Measurements from ENCODE around the gene SULT4A1.
A peak's percentile ranks its signal among the peaks of the same experiment; 100 is the strongest.

Gene SULT4A1

DNA sequence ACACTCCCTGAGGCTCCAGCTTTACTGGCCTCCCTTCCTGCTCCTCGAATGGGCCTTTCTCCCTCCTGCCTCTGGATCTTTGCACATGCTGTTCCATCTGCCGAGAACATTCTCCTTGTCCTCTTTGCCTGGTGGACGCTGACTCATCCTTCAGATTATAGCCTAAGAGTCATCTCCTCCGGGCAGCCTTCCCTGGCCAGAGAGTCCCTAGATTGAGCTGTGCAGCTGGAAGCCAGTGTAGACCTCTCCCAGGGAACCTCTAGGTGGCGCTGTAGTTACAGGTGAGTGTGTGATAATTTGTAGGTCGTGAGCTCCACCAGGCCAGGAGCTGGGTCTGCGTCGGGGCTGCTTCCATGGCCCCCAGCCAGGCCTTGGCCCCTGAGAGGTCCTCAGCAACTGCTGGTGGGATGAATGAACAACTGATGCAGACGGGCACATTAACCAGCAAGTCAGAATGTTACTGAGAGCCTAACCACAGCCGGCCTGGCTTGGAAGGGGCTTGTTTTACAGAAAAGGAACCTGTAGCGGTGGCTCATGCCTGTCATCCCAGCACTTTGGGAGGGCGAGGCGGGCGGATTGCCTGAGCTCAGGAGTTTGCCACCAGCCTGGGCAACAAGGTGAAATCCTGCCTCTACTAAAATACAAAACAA is 20.8 kb upstream of the SULT4A1 start:
- DNase-seq (ENCODE audit: low read depth, low spot score): peak; percentile 2
- H3K36me3 ChIP-seq (ENCODE audit: insufficient read depth, low read length): no peaks in the 10 kb centered on the region
- H3K9me3 ChIP-seq (ENCODE audit: low read depth, low read length): no peaks in the 10 kb centered on the region
- H3K27ac ChIP-seq: no peak overlapping the region
- no peak overlapping the region for H3K4me3 ChIP-seq
- TF ChIP-seq POLR2AphosphoS5 (IDR thresholded peaks at IDR 0.05; ENCODE audit: borderline replicate concordance, low read depth, low read length) (no peak), FOXP2 (optimal IDR thresholded peaks at IDR 0.05; ENCODE audit: control extremely low read depth, extremely low read length, insufficient read depth) (no peak), EZH2 (IDR thresholded peaks at IDR 0.05) (no peak)
- no peak overlapping the region for H3K9ac ChIP-seq (ENCODE audit: insufficient read length)

DNA sequence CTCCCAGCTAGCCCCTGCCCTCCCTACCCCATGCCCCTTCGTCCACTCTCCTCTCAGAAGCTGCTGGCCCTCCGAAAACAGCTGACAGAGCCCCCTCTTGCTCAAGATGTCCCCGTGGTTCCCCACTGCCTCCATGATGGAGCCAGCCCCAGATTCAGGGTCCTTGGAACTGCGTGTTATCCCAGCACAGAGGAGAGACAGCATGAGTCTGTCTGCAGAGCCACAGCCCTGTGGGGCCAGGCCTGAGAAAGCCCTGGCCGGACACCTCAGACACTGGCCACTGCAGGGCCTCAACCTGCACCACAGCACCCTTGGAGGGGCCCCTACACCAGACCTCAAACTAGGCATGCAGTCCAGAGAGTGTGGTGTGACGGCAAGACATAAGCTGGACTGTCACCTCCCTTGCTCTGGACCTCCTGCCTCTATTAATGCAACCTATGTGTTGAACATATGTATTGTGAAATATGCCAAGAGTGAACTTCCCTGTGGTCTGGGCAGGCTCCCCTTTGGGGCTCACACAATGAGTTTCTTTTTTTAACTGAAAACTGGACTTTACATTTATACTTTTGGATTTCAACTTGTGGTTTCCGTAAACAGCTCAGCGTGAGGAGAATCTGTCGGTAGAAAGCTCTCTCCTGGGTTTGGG is 19.9 kb upstream of the SULT4A1 start:
- no peak for DNase-seq (ENCODE audit: low read depth, low spot score)
- no peak for TF ChIP-seq FOXP2 (optimal IDR thresholded peaks at IDR 0.05; ENCODE audit: control extremely low read depth, extremely low read length, insufficient read depth)
- Histone ChIP-seq H3K9me3 (ENCODE audit: low read depth, low read length) (no peaks in the 10 kb centered on the region), H3K27ac (no peak overlapping the region), H3K4me3 (no peak overlapping the region), H3K9ac (ENCODE audit: insufficient read length) (no peak overlapping the region), H3K36me3 (ENCODE audit: insufficient read depth, low read length) (no peaks in the 10 kb centered on the region)

DNA sequence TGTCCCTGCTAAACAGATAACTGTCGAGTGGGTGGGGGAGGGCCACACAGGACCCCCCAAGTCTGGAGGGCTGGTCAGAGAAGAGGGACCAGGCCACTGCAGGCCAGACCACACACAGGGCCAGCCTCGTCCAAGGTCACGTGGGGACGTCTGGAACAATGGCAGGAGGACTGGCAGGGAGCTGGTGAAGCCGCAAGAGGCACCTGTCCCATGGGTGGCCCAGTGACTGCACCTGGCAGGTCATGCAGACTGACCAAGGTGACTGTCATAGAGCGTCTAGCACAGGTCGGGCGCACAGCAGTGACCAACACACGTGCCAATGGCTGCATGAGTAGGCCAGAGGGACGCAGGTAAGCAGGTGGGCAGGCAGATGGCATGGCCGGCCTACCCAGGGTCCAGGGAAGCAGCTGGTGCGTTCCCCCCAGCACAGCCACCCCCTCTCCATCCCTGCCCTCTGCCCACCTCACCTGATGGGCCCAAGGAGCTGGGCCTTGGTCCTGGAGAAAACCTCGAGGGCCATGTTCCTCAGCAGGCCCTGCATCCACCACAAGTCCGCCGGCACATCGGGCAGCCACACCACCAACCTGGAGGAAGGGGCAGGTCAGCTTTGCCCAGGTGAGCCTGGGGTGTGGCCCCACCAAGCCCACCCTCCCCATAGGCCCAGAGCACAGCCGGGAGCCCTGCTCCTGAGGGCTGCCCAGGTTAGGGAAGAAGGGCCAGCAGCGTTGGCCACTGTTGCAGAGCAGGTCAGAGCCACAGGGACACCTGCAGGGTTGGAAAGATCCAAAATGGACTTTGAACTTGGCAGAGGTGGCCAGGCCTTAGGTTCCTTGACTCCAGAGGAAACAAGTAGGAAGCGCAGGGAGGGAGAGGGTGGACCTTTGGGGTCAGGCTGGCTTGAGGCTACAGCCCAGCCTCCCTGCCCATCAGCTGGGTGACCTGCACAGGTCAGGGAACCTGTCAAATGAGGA is 19.1 kb upstream of the SULT4A1 start:
- no peaks in the 10 kb centered on the region for H3K36me3 ChIP-seq (ENCODE audit: insufficient read depth, low read length)
- TF ChIP-seq FOXP2 (optimal IDR thresholded peaks at IDR 0.05; ENCODE audit: control extremely low read depth, extremely low read length, insufficient read depth): no peak
- no peak for TF ChIP-seq POLR2AphosphoS5 (IDR thresholded peaks at IDR 0.05; ENCODE audit: borderline replicate concordance, low read depth, low read length)
- TF ChIP-seq EZH2 (IDR thresholded peaks at IDR 0.05): no peak
- H3K9me3 ChIP-seq (ENCODE audit: low read depth, low read length): no peaks in the 10 kb centered on the region
- no peak for DNase-seq (ENCODE audit: low read depth, low spot score)
- H3K4me3 ChIP-seq: no peak overlapping the region
- H3K27ac ChIP-seq: no peak overlapping the region
- no peak overlapping the region for H3K9ac ChIP-seq (ENCODE audit: insufficient read length)

DNA sequence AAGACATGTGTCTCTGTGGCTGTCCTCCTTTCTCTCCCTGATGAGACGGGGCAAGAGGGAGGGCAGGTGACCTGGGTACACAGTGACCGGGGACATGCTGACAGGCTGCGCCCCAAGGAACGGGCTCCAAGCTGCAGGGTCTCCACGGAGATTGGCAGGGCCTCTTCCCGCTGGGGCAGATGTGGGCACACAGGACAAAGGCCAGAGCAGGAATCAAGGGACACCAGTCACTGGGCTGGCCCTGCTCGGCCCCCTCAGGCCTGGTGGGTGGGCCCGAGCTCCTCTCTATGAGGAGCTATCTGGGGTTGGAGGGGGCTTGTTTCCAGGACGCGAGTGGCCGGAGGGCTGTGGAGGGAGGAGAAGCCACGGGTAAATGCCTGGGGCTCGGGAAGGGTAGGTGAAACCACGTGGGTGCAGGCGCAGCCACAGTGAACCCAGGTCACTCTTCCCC is 18.3 kb upstream of the SULT4A1 start:
- Histone ChIP-seq H3K36me3 (ENCODE audit: insufficient read depth, low read length) (no peaks in the 10 kb centered on the region), H3K9me3 (ENCODE audit: low read depth, low read length) (no peaks in the 10 kb centered on the region), H3K4me3 (no peak overlapping the region), H3K9ac (ENCODE audit: insufficient read length) (no peak overlapping the region), H3K27ac (no peak overlapping the region)
- no peak for DNase-seq (ENCODE audit: low read depth, low spot score)
- TF ChIP-seq FOXP2 (optimal IDR thresholded peaks at IDR 0.05; ENCODE audit: control extremely low read depth, extremely low read length, insufficient read depth): no peak
- no peak for TF ChIP-seq POLR2AphosphoS5 (IDR thresholded peaks at IDR 0.05; ENCODE audit: borderline replicate concordance, low read depth, low read length)
- no peak for TF ChIP-seq EZH2 (IDR thresholded peaks at IDR 0.05)

DNA sequence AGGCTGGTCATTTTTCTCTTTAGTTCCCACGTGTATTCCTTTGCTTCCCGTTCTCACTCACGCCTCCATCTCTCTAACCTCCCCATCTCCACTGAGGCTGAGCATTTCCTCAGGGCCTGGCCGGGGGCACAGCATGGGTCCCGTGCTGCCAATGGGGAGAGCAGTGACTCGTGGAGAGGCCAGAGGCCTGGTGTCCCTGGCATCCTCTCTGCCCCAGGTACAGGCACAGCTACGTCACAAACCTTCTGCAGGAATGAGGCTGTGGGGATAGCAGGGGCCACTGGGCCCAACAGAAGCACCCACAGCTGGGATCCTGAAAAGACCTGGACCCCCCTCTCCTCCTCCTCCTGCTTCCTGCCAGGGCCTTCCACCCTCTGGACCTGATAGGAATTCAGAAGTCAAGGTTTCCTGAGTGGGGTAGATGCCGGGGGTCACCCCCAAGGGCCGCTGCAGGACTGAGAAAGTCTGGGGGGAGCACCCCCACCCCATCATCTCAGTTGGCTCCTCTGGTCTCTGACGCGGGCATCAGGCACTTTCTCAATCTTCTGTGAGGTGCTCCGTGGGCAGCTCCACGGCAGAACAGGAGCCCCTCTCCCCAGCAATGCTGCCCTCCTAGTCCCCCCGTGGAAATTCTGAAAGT is 17.7 kb upstream of the SULT4A1 start:
- H3K9me3 ChIP-seq (ENCODE audit: low read depth, low read length): no peaks in the 10 kb centered on the region
- H3K4me3 ChIP-seq: no peak overlapping the region
- H3K36me3 ChIP-seq (ENCODE audit: insufficient read depth, low read length): no peaks in the 10 kb centered on the region
- no peak for TF ChIP-seq FOXP2 (optimal IDR thresholded peaks at IDR 0.05; ENCODE audit: control extremely low read depth, extremely low read length, insufficient read depth)
- TF ChIP-seq POLR2AphosphoS5 (IDR thresholded peaks at IDR 0.05; ENCODE audit: borderline replicate concordance, low read depth, low read length): no peak
- no peak for TF ChIP-seq EZH2 (IDR thresholded peaks at IDR 0.05)
- no peak for DNase-seq (ENCODE audit: low read depth, low spot score)
- H3K27ac ChIP-seq: no peak overlapping the region
- no peak overlapping the region for H3K9ac ChIP-seq (ENCODE audit: insufficient read length)

DNA sequence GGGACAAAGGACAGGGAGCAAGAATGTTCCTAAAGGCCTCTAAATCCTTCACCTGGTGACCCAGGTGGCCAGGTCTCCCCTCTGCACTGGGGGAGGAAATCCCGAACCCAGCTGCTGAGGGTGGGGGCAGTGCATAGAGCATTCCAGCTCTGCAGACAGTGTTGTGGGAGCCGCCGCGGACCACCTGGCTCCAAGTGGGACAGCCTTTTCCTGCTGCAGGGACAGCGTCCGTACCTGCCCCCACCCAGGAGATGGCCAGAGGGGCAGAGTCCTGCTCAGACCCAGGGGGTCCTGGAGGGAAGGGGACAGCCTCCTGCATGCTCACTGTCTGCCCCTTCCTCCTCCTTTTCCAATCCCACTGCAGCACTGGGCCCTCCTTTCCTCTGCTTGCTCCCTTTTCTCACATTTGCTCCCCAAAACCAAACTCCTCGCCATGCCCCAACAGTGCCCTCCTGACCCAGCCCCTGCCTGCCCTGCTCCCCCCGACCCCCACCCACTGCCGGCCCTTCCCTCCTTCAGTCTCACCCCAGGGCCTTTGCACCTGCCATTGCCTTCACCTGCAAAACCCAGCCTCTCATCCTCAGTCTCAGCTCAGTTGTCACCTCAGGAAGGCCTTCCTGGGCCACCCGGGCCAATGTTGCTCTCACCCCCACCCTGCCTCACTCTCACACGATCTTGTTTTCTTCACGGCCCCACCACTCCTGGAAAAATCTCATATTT is 16.7 kb upstream of the SULT4A1 start:
- TF ChIP-seq EZH2 (IDR thresholded peaks at IDR 0.05) (no peak), FOXP2 (optimal IDR thresholded peaks at IDR 0.05; ENCODE audit: control extremely low read depth, extremely low read length, insufficient read depth) (no peak), POLR2AphosphoS5 (IDR thresholded peaks at IDR 0.05; ENCODE audit: borderline replicate concordance, low read depth, low read length) (no peak)
- H3K27ac ChIP-seq: no peak overlapping the region
- H3K9me3 ChIP-seq (ENCODE audit: low read depth, low read length): no peaks in the 10 kb centered on the region
- H3K36me3 ChIP-seq (ENCODE audit: insufficient read depth, low read length): no peaks in the 10 kb centered on the region
- DNase-seq (ENCODE audit: low read depth, low spot score): no peak
- no peak overlapping the region for H3K4me3 ChIP-seq
- H3K9ac ChIP-seq (ENCODE audit: insufficient read length): no peak overlapping the region

DNA sequence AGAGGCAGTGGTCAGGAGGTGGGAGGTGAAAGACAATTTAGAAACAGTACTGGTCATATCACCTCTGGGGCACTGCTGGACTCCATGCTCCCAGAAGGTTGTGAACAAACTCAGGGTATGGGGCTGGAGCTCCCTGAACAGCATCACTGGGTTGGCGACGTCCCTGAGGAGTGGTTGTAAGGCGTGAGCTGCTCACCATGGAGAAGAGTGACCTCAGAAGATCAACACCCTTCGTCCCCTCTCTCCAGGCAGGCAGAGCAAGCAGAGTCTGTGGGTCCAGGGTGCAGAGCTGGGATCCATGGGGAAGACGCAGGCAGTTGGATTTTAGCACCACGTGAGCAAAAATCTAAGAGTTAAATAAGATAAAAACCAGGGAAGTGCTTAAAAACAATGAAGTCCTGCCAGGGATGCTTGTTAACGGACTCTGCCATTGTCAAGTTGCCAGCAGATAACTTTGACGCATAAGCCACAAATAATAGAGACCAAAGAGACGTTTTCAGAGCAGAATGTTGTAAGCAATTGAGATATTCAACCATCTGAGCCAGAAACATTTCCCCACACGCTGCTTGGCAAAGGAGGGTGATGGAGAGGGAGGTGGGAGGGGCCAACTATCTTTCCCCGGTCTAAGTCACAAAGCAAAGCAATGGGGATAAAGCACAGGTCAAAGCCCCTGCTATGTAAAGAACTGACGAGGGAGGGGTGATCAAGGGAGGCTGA is 15.9 kb upstream of the SULT4A1 start:
- no peaks in the 10 kb centered on the region for H3K36me3 ChIP-seq (ENCODE audit: insufficient read depth, low read length)
- no peaks in the 10 kb centered on the region for H3K9me3 ChIP-seq (ENCODE audit: low read depth, low read length)
- no peak overlapping the region for H3K27ac ChIP-seq
- no peak overlapping the region for H3K9ac ChIP-seq (ENCODE audit: insufficient read length)
- TF ChIP-seq EZH2 (IDR thresholded peaks at IDR 0.05) (no peak), FOXP2 (optimal IDR thresholded peaks at IDR 0.05; ENCODE audit: control extremely low read depth, extremely low read length, insufficient read depth) (no peak), POLR2AphosphoS5 (IDR thresholded peaks at IDR 0.05; ENCODE audit: borderline replicate concordance, low read depth, low read length) (no peak)
- H3K4me3 ChIP-seq: no peak overlapping the region
- DNase-seq (ENCODE audit: low read depth, low spot score): no peak

All from SK-N-MC (cell line).